NT2/D1 (cell line): Measurements from ENCODE around the gene SIGLEC6.

Experiments used
- SUZ12 ChIP-seq: IDR thresholded peaks from 2 replicates; pipeline ENCODE4 v1.6.1; 2011; ENCODE audit not compliant: insufficient read length, insufficient read depth; ENCODE audit errors: extremely low read depth
- YY1 ChIP-seq: IDR thresholded peaks from 2 replicates; pipeline ENCODE4 v1.6.1; 2011; ENCODE audit not compliant: insufficient read length, insufficient read depth

DNA sequence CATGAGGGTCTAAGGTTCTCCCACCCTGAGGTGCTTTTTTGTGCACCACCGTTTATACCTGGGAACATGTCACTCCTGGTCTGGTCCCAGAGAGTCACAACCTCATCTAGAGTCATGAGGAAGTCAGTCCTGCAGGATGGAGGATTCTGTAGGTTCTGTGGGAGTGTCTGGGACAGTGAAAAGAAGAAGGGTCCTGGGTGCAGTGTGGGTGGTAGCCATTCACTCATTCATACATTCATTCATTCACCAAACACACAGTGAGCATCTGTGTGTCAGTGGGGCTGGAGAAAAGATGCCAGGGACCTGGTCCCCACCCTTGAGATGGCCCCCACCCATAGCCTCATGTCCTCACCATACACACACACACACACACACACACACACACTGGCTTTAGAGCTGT, 61.8 kb downstream of the SIGLEC6 start:
- TF ChIP-seq SUZ12 (no peak), YY1 (no peak)
